ENCODE results near the gene SETX.

GRCh38 chr9:132249690-132250089, 105.1 kb downstream of the SETX start:
- TF ChIP-seq CTCF (IDR thresholded peaks at IDR 0.05; ENCODE audit: low read depth, low read length) (no peak), POLR2A (IDR thresholded peaks at IDR 0.05; ENCODE audit: extremely low read depth, insufficient read length) (no peak), MYC (IDR thresholded peaks at IDR 0.05; ENCODE audit: low read depth, low read length) (no peak), MAX (IDR thresholded peaks at IDR 0.05; ENCODE audit: low read depth, low read length) (no peak)
